RWPE2 (cell line): ENCODE measurements around the gene SAP30L.

ENCODE experiments used
- ATAC-seq: fragments of 200-7000 bp; cut with Tn5 transposase; 3 replicates; pipeline ENCODE4 v1.9.1; 2021; ENCODE audit warnings: low read depth
- DNase-seq: peaks from one replicate; pipeline ENCODE4 v3.0.0-alpha.2; 2020; ENCODE audit warnings: low spot score
- H3K27ac ChIP-seq: fragments of 450-650 bp; 2 replicates; pipeline ENCODE4 v1.5.1; 2017; ENCODE audit warnings: mild to moderate bottlenecking; ENCODE audit not compliant: poor library complexity, severe bottlenecking
- H3K27me3 ChIP-seq: fragments of 250-450 bp; sonication (Bioruptor Pico); 2 replicates; pipeline ENCODE4 v1.5.1; 2021; ENCODE audit warnings: mild to moderate bottlenecking, moderate library complexity; ENCODE audit not compliant: insufficient read depth, poor library complexity, severe bottlenecking
- H3K36me3 ChIP-seq: fragments of 250-450 bp; sonication (Bioruptor Pico); 2 replicates; pipeline ENCODE4 v1.5.1; 2020; ENCODE audit warnings: low read depth, mild to moderate bottlenecking, moderate library complexity
- H3K4me1 ChIP-seq: fragments of 250-450 bp; sonication (Bioruptor Pico); 2 replicates; pipeline ENCODE4 v1.5.1; 2021; ENCODE audit warnings: mild to moderate bottlenecking, moderate library complexity; ENCODE audit not compliant: insufficient read depth, poor library complexity, severe bottlenecking
- H3K4me3 ChIP-seq: fragments of 250-450 bp; sonication (Bioruptor Pico); 2 replicates; pipeline ENCODE4 v1.5.1; 2021; ENCODE audit warnings: mild to moderate bottlenecking, moderate library complexity; ENCODE audit not compliant: severe bottlenecking
- H3K9me3 ChIP-seq: fragments of 250-450 bp; sonication (Bioruptor Pico); 2 replicates; pipeline ENCODE4 v1.5.1; 2021; ENCODE audit warnings: mild to moderate bottlenecking, moderate library complexity; ENCODE audit not compliant: severe bottlenecking
- TF ChIP-seq, protein P1 (sequence below): fragments of 450-650 bp; IDR thresholded peaks from one replicate; pipeline ENCODE4 v1.5.1; 2017; ENCODE audit warnings: mild to moderate bottlenecking, moderate library complexity; ENCODE audit not compliant: poor library complexity, severe bottlenecking

The SAP30L gene

DNA sequence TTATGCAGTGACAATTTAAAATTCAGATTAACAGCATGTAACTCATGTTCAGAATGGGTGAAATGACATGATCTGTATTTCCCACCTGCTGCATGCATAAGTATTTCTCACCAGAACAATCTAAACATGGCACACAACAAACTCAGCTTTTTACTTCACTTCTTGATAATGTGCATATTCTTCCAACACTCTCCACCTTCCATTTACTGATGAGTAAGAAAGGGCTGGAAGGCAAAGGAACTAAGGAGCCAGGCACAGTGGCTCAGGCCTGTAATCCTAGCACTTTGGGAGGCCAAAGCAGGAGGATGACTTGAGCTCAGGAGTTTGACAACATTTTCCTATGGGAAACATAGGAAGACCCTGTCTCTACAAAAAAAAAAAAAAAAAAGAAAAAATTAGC lies 35.8 kb upstream of the SAP30L start:
- TF ChIP-seq, protein P1, sequence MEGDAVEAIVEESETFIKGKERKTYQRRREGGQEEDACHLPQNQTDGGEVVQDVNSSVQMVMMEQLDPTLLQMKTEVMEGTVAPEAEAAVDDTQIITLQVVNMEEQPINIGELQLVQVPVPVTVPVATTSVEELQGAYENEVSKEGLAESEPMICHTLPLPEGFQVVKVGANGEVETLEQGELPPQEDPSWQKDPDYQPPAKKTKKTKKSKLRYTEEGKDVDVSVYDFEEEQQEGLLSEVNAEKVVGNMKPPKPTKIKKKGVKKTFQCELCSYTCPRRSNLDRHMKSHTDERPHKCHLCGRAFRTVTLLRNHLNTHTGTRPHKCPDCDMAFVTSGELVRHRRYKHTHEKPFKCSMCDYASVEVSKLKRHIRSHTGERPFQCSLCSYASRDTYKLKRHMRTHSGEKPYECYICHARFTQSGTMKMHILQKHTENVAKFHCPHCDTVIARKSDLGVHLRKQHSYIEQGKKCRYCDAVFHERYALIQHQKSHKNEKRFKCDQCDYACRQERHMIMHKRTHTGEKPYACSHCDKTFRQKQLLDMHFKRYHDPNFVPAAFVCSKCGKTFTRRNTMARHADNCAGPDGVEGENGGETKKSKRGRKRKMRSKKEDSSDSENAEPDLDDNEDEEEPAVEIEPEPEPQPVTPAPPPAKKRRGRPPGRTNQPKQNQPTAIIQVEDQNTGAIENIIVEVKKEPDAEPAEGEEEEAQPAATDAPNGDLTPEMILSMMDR, result no peak

DNA sequence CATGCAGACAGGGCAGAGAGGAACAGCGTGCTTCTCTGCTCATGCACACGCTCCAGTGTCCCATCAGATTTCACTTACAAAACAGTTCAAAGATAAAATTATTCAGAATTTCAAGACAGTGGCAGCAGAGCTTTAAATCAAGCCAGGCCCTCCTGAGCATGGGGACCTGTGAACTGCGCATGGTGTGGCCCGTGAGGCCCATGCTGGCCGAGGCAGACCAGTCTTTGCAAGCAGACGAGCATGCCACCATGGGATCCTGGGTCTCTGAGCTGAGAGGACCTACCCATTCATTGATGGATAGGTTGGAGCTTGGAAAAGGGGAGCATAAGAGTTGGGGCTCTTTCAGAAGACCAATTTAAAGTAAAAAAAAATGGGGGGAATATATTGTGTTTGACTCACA lies 35.0 kb upstream of the SAP30L start:
- H3K4me1 ChIP-seq, result peaks cover 5% of the 10 kb centered on the region
- H3K27ac ChIP-seq, result no peak overlapping the region
- H3K4me3 ChIP-seq, result no peak overlapping the region
- TF ChIP-seq, protein P1, result no peak
- peaks cover 14% of the 10 kb centered on the region for H3K36me3 ChIP-seq
- H3K27me3 ChIP-seq, result no peaks in the 10 kb centered on the region
- no peaks in the 10 kb centered on the region for H3K9me3 ChIP-seq
- DNase-seq, result no peak
- no peak for ATAC-seq

More for the DNA sequence above, 35.8 kb upstream of the SAP30L start:
- Histone ChIP-seq H3K9me3 (no peaks in the 10 kb centered on the region), H3K4me3 (no peak overlapping the region), H3K27ac (no peak overlapping the region), H3K36me3 (peaks cover 11% of the 10 kb centered on the region), H3K4me1 (peaks cover 5% of the 10 kb centered on the region), H3K27me3 (no peaks in the 10 kb centered on the region)
- ATAC-seq (no peak), DNase-seq (no peak)

DNA sequence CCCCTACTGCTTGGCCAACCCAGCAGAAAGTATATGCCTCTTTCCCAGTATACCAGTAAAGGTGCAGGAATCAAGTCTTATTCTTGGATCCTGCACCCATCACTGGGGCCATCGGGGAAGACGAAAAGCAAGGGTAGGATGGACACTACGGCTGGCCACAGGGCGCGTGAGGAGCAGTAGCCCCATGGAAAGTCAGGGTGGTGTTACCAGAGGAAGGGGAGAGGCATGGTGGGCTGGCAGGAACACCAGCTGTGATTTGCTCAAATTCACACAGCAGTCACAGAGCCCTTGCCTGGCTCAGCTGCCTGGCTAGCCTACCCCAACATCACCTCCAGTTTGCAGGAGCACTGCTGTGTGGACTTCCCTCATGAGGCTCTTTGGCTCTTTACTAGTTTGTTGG lies 34.5 kb upstream of the SAP30L start:
- TF ChIP-seq, protein P1, result no peak
- ATAC-seq, result no peak

DNA sequence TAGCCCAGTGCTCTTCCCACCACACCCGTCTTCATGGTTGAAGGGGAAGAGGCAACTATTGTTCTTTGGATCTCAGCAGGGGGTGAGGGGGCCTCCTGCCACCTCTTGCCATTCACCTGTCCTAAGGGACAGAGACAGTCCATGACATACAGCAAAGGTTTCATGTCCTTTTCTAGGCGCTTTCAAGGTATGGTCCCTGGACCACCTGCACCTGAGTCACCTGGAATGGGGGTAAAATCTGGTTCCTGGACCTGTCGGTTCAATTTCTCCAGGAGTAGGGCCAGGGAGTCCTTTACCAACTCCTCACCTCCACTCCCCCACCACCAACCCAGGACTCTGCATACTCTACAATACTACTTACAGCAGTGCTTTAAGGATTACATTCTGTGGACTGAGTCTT lies 33.5 kb upstream of the SAP30L start:
- Histone ChIP-seq H3K27me3 (no peaks in the 10 kb centered on the region), H3K9me3 (no peaks in the 10 kb centered on the region), H3K27ac (no peak overlapping the region), H3K4me3 (no peak overlapping the region), H3K4me1 (no peaks in the 10 kb centered on the region), H3K36me3 (peaks cover 14% of the 10 kb centered on the region)
- TF ChIP-seq, protein P1, result no peak
- ATAC-seq (no peak; the same call in 2 of the 3 replicates), DNase-seq (no peak)

More for the DNA sequence above, 34.5 kb upstream of the SAP30L start:
- H3K4me3 ChIP-seq, result no peak overlapping the region
- no peak overlapping the region for H3K27ac ChIP-seq
- peaks cover 14% of the 10 kb centered on the region for H3K36me3 ChIP-seq
- no peaks in the 10 kb centered on the region for H3K27me3 ChIP-seq
- H3K4me1 ChIP-seq, result no peaks in the 10 kb centered on the region
- DNase-seq, result no peak
- no peaks in the 10 kb centered on the region for H3K9me3 ChIP-seq

DNA sequence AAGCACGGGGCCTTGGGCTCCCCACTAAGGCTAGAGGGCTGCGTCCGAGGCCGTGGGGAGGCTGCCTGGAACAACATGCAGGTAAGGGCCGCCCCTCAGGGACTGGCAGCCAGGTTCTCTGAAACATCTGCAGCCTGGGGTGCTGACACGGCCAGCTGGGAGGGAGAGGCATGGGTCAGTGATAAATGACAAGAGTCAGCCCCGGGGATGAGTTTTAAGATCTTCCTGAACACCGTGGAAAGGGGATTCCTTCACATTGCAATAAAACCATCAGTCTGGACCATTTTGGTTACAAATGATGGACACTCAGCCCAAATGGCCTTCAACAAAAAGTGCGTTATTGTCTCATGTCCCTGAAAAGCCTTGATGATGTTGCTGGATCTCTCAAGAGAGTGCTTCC lies 32.9 kb upstream of the SAP30L start:
- DNase-seq (no peak), ATAC-seq (no peak)
- Histone ChIP-seq H3K36me3 (peaks cover 20% of the 10 kb centered on the region), H3K4me3 (no peak overlapping the region), H3K27ac (no peak overlapping the region), H3K4me1 (no peaks in the 10 kb centered on the region), H3K27me3 (no peaks in the 10 kb centered on the region), H3K9me3 (no peaks in the 10 kb centered on the region)
- TF ChIP-seq, protein P1, result no peak
